HG03039 (cell line): Measurements from ENCODE around the gene ZNF92.
"Not testable (repeated sequence)": the region's sequence is repeated elsewhere in the genome, so short reads cannot be mapped to it uniquely, and the experiment has no call there.

ENCODE experiments used
- ATAC-seq: cut with Tn5 transposase; IDR thresholded peaks from one replicate; pipeline ENCODE4 v1.9.1; 2021; ENCODE audit warnings: mild to moderate bottlenecking, moderate library complexity; ENCODE audit not compliant: unreplicated experiment

Gene ZNF92

GRCh38 chr7:65423286-65423685, 49.6 kb downstream of the ZNF92 start:
- ATAC-seq: not testable (repeated sequence)

DNA sequence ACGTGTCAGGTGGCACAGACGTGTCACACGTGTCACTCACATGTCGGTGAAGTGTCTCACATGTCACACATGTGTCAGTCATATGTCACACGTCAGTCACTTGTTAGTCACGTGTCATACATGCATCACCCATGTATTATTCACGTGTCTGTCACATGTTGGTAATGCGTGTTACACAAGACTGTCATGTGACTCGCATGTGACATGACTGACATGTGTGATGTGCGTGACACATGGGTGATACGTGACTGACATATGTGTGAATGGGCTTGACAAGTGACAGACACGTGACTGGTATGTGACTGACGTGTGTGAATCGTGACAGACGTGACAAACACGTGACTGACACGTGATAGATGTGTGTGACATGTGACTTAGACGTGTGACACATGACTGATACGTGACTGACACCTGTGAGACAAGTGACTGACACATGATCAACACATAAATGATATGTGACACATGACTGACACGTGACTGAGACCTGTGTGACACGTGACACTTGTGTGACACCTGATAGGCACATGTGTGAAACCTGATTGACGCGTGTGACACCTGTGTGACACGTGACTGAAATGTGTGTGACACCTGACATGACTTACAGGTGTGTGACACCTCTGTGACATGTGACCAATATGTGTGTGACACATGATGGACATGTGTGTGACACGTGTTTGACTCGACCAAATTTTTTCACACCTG, 56.1 kb downstream of the ZNF92 start:
- ATAC-seq: no peak

DNA sequence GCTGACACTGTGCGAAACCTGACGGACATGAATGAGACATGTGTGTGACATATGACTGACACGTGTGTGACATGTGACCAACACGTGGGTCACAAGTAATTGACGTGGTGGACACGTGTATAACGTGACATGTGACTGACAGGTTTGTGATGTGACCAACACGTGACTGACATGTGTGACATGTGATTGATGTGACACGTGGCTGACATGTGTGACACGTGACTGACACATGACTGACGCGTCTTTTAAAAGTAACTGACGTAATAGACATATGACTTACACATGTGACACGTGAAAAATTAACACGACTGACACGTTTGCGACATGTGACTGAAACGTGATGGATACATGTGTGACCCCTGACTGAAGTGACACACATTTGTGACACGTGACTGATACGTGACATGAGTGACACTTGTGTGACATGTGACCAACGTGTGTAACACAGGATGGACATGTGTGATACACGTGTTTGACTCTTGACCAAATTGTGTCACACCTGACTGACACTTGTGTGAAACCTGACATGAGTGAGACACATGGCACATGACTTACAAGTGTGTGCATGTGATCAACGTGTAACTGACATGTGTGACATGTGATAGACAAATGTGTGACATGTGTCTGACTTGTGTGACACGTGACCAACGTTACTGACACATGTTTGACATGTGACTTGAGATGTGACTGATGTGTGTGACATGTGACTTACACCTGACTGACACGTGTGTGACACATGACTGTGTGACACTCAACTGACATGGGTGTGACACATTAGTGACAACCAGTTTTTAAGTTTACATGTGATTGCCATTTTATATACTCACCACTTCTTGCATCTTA, 56.9 kb downstream of the ZNF92 start:
- ATAC-seq: no peak

DNA sequence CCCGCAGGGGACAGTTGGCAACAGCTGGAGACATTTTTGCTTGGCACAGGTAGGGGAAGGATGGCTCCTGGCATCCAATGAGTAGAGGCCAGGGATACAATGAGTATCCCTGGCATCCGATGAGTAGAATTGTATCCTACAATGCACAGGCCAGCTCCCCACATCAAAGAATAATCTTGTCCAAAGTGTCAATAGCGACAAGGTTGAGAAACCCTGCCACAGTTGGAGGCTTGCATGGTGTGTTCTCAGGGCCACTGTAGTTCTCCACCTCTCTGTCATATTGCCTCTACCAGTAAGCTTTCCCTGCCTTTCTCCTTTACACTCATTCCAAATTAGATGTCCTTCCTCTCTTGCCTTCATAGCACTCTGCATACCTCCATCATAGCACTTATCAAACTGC, 60.7 kb downstream of the ZNF92 start:
- no peak for ATAC-seq

- no peak for ATAC-seq
These were observed 62.5 kb downstream of the ZNF92 start for GRCh38 chr7:65436163-65436562.

- no peak for ATAC-seq
These were observed 64.9 kb downstream of the ZNF92 start for GRCh38 chr7:65438598-65438997.

- no peak for ATAC-seq
These were observed 67.4 kb downstream of the ZNF92 start for GRCh38 chr7:65441010-65441409.

DNA sequence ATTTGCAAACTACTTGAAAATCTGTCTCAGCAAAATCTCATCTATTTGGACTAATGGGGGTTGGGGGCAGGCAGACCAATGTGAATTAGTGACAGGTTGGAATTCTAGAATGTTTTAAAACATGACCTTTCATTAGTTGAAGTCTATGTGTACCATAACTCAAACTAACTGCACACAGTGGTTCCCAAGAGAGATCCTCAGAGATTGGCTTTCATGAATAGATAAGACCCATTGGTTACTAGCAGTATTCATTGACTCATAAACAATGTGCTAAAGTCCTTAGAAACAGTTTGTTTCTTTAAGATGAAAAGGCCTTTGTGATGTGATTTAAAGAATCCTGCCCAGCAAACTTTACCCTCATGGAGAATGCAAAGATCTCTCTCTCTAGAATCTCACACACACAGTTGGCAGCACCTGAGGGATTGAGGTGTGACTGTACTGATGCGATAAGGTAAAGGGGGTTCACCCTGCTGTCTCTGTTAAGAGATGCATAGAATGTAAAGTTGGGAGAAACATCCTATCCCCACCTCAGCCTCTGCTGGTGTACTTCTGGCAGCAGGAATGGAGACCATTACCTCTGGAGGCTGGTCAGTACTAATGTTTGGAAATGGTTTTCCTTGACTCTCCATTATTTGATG, 70.7 kb downstream of the ZNF92 start:
- ATAC-seq: no peak

DNA sequence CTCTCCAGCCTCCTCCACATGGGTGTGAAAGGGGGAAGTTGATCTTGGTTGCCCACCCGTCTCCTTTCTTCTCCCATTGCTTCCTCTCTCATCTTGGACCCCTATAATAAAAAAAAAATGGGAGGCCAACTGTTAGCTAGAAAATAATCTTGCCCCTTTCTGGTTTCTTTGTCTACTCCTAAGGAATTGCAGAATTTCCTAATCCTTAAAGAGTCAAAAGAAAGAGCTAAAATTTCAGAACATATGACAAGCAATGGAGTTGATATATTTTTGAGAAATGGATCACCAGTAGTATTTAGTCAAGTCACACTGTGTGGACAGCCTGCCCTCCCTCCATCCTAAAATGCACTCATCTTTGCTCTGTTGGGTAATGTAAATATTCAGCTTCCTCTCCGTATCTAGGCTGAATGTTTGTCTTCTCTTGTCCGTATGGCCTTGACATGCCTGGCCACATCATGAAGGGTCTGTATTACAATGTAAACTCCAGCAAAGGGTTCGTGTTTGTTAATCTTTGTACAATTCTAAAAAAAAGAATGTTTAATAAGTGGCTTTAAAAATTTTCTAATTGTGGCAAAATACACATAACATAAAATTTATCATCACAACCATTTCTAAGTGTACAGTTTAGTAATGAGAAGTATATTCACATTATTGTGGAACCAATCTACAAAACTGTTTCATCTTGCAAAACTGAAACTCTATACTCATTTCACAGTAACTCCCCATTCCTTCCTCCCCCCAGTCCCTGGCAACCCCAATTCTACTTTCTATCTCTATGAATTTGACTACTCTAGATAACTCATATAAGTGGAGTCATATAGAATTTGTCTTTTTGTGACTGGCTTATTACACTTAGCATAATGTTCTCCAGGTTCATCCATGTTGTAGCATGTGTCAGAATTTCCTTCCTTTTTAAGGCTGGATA, 71.5 kb downstream of the ZNF92 start:
- no peak for ATAC-seq

GRCh38 chr7:65447041-65447440, 73.4 kb downstream of the ZNF92 start:
- not testable (repeated sequence) for ATAC-seq

DNA sequence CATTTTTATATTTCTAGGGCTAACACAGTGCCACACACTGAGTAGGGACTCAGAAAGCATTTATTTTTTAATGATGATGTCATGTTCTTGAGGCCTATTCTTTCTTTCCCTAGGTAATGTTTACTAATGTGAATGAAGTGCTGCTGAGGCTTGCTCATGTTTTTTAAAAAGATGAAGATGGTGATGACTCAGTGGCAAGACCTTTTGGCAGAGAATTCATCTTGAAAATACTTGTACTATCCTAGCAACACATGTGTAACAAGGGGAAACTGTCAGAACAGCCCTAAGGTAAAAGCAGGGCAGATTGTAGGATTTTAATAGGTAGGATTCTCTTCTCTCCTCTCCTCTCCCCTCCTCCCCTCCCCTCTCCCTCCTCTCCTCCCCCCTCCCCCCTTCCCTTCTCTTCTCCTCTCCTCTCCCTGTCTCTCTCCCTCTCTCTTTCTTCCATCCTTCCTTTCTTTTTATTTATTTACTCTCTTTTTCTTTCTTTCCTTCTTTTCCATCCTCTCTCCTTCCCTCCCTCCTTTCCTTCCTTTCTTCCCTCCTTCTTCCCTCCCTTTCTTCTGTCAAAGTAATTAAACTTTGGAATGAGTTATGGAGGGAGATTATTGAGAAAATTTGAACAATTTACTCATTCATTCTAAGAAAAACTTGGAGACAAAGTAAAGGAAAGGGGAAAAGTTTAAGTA, 75.3 kb downstream of the ZNF92 start:
- ATAC-seq: no peak

DNA sequence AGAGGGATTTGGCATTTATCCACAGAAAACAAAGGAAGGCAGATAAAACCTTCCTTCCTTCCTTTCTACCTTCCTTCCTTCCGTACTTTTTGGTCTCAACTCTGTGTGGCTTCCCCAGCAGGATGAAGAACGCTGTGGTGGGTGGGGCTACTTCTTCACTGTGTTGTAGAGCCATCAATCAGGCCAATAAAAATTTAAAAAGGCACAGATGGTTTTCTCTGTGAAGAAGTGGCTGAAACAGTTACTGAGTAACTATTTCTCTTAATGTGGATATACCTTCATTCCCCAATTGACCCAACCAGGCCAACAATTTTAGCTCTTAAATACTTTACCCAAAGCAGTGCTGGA, 75.8 kb downstream of the ZNF92 start:
- no peak for ATAC-seq
